HG03066 (cell line): ENCODE measurements around the gene EXOC3L1.

ENCODE experiments used
- ATAC-seq: cut with Tn5 transposase; IDR thresholded peaks from one replicate; pipeline ENCODE4 v1.9.1; 2021; ENCODE audit warnings: low read depth; ENCODE audit not compliant: unreplicated experiment

The EXOC3L1 gene

DNA sequence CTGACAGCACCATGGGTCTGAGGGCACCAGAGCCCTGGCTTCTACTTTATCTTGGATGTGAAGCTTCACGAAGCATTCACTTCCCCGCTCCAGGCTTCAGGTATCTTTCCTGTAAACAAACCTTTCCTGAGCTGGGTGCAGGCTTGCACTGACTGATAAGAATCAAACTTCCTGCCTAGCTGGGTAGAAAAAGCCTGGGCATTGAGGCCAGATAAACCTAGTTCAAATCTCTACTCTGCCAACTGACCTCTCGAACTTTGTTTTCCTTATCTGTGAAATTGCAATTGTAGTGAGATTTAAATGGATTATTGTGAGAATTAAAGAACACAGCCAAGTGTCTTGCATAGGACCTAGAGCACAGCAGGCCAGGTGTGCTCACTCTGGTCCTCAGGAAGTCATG lies 34.1 kb upstream of the EXOC3L1 start:
- no peak for ATAC-seq

DNA sequence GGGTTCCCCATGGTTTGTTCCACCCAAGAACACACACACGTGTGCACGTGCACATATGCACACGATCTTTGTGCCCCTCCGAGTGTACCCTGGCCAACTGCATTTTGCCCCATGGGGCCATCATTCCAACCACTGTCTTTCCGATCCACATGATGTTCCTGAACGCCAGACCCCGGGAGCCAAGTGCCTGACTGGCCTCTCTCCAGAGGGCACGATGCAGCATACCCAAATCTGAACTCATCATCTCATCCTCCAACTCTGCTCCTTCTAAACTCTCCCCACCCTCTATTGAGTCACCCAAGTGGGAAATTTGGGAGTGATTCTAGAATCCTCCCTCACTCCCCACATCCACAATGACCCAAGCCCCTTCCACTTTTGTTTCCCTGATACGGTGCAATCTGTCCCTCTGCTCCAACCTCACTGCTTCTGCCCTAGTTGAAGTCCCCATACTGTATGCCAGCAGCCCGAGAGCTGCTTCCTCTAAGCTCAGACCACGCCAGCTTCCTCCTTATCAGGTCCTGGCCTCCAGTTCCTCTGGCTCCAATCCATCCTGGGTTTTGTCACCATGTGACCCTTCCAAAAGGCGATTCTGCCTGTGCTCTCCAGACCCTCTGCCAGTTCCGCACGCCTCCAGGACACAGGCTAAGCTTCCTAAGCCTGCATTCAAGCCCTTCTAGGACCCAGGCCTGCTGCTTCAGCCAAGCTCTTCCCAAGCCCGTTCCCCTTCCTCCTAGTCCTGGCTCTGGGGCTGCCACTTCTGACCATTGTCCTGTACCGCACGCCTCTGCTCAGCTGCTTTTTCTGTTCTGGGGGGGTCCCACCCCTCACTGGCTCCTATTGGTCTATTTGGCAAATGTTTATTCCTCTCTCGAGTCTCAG lies 26.9 kb upstream of the EXOC3L1 start:
- ATAC-seq = no peak

DNA sequence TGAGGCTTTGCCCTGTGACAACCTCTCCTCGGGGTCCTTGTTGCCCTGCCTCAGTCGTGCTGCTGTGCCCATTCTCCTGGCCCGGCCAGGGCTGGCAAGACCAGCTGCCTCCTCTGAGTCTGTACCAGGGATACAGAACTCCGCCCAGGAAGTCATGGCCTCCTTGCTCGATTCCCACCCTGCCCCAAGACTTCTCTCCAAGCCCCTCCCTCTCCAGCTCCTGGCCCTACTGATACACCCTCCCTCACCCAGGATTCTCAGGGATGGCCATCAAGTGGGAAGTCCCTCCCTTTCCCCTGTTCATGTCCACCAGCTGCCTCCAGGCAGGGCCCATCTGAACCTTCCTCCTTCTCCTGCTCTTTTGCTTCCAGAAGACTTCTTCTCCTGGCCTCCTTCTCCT lies 25.8 kb upstream of the EXOC3L1 start:
- no peak for ATAC-seq

DNA sequence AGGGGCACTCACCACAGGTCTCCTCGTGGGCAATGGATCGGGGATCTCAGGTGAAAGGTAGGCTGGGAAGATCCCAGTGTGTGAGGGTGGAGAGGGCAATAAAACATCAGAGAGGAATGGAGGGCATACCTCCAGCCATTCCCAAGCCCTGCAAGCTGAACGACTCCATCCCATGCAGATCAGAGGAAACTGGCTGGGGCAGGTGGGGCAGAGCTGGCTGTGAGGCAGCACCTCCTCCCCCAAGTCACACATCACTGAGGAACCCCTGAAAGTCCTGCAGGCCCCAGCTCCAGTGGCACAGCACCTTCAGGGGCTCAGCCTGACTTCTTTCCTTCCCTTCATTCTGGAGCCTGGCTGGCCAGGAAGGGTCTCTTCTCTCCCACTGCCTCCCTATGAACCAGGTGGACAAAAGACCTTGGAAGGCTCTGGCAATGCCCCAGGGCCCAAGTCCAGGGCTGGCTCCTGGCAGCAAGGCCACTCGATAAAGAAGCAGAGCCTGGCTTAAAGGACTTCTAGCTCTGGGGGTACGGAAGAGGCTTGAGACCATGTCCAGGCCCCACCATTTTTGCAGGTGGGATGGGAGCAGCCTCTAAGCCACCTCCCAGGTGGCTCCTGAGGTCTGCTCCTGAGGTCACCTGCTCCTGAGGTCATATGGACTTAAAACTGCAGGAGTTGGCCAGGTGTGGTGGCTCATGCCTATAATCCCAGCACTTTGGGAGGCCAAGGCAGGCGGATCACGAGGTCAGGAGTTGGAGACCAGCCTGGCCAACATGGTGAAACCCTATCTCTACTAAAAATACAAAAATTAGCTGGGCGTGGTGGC lies 23.5 kb upstream of the EXOC3L1 start:
- ATAC-seq = no peak

DNA sequence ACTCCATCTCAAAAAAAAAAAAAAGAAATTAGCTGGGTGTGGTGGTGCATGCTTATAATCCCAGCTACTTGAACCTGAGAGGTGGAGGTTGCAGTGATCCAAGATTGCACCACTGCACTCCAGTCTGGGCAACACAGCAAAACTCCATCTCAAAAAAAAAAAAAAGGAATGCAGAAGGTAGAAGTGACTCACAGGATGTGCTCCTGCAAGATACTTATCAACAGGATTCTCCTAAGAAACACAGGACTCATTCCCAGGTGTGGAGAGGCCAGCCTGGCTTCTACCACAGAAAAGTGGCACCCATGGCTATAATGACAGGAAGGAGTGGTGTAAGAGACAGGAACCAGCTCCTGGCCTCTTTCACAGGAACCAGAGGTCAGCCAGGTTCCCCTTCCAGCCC lies 22.8 kb upstream of the EXOC3L1 start:
- ATAC-seq = no peak

DNA sequence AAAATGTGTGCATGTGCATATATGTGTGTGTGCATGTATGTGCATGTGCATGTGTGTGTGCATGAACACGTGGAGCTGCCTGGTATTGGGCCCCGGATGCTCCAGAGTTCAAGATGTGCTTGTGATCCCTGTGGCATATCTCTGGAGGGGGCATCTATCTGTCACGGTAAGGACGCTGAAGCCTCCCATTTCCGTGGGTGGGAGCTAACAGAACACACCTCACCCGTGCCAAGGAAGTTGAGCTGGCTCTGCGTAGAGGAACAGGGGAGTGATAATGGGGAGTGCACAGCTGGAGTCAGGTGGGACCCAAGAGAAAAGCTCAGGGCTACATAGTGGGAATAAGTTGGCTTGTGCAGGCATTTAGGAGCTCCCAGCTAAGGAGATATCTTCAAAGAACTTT lies 21.7 kb upstream of the EXOC3L1 start:
- no peak for ATAC-seq

DNA sequence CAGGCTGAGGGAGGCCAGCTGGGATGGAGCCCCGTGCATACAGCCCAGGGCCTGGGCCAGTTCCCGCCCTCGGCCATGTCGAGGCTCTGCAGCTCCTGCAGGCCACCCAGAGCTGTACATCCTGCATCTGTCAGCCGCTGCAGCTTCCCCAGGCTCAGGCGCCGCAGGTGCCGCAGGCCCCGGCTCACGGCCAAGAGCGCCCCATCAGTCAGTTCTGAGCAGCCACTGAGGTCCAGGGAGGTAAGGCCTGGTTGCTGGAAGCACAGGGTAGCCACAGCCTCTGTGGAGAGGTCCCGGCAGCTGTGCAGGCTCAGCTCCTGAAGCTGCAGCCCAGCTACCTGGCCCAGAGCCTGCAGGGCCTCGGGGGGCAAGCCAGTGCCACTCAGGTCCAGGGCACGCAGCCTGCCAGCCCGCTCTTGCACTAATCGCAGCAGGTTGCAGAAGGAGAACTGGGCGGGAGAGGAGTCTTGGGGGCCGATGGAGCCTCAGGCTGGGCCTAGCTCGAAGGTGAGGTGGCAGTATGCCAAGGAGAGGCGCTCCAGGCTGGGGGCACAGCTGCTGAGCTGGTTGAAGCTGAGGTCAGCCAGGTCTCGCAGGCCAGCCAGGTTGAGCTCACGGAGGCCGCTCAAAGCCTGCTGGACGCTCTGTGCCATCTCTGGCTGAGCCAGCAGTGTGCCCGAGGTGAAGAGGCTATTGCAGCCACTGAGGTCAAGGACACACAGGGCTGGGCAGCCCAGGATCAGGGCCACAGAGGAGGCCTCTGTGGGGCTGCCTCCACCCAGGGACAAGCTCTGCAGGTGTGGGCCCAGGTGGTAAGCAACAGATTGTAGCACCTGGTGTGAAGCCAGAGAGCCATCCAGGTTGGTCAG lies 20.4 kb upstream of the EXOC3L1 start:
- no peak for ATAC-seq

DNA sequence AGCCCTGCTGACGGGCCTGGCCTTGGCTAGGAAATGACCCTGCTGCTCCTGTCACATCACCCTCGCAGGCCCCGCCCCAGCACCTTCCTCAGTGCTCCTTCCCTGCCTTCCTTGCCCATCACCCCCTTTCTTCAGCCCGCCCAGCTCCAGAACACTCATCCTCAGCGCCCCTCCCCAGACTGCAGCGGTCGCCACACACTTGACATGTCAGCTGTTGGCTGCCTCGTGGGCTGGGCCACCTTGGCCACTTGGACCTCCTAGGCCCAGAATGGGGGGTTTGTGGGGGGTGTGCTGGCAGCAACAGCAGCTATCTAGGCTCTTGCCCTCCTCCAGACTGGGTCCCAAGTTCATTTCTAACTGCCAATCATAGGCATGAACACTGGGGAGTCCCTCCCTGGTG lies 19.6 kb upstream of the EXOC3L1 start:
- ATAC-seq = no peak

DNA sequence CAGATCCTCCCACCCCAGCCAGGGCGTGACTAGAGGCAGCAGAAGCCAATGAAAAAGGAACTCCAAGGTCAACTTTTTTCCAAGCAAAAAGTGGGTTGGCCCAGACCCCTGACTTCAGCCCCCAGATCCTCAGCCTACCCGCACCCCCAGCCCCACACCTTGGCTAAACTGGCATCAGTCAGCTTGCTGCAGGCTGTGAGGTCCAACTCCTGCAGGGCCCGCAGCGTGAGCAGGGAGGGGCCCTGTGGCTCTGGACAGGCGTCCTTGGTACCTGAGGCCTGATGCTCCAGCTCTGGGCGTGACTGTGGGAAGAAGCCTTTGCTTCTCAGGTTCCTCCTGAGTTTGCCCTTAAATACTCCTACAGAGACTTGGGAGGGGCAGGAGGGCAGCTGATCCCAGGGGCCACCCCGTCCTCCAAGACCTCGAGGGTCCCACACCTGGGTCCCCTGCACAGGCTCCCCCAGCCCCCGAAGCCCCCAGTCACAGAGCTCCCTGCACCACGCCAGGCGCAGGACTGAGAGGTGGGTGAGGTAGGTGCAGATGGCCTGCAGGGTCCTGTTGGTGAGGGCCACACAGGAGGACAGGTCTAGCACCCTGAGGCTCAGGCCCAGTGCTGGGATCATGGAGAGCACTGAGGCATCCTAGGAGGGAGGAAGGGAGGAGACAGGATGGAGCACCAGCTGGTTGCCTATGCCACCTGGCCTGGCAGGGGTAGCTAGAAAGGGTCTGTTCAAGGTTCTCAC lies 18.4 kb upstream of the EXOC3L1 start:
- ATAC-seq = no peak

DNA sequence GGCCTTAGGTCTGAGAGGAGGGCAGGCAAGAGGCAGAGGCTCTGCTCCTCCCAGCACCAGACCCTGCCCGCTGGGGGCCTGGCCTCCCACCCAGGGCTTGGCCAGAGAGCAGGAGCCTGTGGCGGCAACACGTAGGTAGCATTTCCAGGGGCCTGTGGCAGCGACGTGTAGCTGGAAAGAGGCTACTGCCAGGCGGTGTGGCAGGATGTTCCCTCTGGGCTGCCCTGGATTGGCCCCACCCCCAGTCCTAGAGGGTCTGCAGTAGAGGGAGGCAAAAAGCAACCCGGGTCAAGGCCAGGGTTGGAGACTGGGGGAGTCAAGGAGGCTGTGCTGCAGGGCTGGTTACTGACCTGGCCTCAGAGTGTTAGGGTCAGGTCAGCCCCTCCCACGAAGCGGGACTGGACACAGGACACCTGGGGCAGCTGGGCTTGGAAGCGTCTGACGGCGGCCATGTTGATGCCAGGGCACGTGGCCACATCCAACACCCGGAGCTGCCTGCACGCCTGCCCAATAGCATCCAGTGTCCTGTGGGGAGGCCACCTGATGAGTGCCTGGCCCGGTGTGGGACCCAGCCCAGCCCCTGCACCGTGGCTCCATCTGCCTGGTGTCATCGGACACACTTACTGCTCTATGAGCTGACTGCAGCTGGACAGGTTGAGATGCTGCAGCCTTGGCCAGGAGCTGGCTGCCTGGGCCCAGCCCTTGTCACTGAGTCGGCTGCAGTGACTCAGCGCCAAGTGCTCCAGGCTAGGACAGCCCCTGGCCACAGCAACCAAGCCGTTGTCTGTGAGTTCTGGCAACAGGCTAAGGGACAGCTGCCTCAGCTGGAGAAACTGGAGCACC lies 17.5 kb upstream of the EXOC3L1 start:
- no peak for ATAC-seq

DNA sequence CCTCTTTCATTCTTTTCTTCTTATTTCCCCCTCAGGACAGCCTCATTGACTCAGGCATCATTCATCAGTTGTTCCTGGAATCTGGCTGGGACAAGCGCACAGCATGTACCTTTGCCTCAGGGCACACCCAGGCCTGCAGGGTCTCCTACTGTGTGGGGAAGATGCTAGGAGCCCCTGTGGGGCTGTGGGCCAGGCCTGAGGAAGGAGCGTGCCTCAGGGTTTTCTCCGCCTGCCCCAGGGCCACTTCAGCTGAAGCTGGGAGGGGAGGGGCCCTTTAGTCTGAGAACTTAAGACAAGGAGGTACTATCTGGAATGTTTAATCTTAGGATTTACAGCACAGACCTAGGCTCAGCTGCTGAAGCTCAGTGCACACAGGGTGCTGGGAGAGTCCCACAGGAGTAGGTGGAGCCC lies 16.9 kb upstream of the EXOC3L1 start:
- no peak for ATAC-seq

DNA sequence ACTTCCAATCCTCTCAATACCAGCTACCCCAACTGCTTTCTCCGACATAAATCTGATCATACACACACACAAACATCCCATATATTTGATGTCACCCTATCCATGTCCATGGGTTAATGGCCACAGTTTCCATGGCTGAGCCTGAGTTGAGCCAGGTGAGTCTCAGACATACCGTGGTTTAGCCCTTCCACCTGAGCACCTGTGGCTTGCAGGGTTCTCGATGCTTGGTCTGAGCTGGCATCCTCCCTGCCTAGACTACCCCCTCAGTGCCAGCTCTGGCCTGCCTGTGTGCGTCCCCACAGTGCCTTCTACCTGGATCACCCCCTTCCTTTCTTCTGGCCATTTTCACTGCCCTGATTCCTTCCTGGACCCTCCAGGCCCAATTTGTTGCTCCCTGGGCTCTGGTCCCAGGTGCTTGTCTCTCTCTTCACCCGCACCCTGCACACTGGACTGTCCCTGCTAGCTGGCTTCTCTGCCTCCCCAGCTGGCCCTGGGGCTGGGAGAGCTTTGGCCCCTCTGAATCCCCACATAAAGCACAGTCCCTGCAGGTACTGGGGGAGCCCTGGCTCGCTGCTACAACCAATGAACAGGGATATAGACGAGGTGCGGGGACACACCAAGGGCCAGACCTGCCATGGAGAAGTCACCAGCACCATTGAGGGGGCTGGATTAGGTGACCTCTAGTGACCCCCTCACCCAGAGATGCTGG lies 16.3 kb upstream of the EXOC3L1 start:
- ATAC-seq = no peak

DNA sequence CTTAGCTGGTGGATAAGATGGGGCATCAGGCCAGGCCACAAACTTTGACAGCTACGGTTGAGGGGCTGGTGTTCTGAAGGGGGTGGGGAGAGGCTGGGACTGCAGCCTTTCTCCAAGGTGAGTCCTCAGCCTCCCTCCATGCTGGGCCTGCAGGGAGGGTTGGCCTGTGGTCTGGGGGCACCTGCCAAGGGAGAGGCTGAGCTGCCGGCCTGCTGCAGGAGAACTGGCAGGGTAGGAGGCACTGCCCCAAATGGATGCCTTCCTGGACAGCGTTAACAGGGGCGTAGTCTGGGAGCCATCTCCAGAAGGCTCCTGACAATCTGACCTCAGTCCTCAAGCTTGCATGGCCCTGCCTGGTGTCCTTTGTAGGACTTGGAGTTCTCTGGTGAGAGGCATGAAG lies 14.1 kb upstream of the EXOC3L1 start:
- ATAC-seq = no peak

DNA sequence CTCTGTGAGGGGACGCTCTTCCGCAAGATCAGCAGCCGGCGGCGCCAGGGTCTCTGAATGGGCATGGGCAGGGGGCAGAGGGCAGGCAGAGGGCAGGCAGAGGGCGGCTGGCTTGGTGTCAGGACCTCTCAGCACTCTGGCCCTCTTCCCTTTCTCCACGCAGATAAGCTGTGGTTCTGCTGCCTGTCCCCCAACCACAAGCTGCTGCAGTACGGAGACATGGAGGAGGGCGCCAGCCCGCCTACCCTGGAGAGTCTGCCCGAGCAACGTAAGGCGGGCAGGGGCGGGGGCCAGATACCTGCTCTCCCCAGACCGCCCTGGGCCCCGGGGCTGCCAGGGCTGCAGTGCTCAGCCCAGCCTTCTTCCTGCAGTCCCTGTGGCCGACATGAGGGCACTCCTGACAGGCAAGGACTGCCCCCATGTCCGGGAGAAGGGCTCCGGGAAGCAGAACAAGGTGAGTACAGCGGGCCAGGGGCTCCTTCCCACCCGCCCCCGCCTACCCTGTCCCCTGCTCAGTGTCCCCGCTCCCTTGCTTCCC lies 13.1 kb upstream of the EXOC3L1 start:
- no peak for ATAC-seq

DNA sequence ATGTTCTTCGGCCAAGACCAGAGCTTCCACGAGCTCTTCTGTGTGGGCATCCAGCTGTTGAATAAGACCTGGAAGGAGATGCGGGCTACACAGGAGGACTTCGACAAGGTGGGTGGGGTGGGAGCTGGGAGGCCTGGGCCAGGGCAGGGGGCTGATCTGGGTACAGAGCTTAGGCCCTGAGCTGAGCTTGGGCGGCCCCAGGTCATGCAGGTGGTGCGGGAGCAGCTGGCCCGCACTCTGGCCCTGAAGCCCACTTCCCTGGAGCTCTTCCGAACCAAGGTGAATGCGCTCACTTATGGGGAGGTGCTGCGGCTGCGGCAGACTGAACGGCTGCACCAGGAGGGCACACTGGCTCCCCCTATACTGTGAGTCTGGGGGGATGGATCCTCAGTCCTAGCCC lies 12.5 kb upstream of the EXOC3L1 start:
- ATAC-seq = no peak

DNA sequence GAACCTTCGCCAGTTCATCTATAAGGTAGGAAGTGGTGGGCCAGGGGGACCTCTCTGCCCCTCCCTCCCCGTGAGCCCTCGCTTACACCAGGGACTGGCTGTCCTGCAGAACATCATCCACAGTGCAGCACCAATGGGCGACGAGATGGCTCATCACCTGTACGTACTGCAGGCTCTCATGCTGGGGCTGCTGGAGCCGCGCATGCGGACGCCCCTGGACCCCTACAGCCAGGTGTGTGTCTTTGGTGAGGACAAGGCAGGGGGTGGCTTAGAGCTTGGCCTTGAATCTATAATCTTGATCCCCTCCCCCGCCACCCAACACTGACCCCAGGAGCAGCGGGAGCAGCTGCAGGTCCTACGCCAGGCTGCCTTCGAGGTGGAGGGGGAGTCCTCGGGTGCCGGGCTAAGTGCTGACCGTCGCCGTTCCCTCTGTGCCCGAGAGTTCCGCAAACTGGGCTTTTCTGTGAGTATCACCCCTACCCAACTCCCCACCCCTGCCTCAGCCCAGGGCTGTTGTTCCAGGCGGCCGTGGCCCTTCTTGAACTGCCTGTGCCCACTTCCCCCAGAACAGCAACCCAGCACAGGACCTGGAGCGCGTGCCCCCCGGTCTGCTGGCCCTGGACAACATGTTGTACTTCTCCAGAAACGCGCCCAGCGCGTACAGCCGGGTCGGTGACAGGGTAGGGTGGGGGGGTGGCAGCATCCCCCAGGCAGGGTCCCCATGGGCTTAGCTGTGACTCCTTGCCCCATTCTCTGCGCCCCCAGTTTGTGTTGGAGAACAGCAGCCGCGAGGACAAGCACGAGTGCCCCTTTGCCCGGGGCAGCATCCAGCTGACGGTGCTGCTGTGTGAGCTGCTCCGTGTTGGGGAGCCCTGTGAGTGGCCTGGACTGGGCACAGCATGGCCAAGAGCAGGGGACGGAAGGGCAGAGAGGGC lies 11.7 kb upstream of the EXOC3L1 start:
- no peak for ATAC-seq

DNA sequence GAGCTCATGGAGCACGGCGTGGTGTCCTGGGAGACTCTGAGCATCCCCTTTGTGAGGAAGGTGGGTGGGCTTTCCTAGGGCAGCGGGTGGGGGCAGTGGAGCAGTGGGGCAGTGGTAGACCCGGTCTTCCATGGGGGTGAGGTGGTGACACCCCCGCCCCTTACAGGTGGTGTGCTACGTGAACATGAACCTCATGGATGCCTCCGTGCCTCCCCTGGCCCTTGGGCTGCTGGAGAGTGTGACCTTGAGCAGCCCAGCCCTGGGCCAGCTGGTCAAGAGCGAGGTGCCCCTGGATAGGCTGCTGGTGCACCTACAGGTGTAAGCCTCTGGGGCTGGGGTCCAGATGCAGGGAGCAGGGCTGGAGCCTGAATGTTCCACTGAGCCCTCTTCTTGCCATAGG lies 10.6 kb upstream of the EXOC3L1 start:
- no peak for ATAC-seq
